CD4-positive, alpha-beta T cell treated with Interleukin-21 for 1 hour (primary cell): ENCODE results near the gene MAPK7.

Experiments
- DNase-seq: peaks from one replicate; pipeline ENCODE4 v3.0.0-alpha.2; 2020

Gene MAPK7

DNA sequence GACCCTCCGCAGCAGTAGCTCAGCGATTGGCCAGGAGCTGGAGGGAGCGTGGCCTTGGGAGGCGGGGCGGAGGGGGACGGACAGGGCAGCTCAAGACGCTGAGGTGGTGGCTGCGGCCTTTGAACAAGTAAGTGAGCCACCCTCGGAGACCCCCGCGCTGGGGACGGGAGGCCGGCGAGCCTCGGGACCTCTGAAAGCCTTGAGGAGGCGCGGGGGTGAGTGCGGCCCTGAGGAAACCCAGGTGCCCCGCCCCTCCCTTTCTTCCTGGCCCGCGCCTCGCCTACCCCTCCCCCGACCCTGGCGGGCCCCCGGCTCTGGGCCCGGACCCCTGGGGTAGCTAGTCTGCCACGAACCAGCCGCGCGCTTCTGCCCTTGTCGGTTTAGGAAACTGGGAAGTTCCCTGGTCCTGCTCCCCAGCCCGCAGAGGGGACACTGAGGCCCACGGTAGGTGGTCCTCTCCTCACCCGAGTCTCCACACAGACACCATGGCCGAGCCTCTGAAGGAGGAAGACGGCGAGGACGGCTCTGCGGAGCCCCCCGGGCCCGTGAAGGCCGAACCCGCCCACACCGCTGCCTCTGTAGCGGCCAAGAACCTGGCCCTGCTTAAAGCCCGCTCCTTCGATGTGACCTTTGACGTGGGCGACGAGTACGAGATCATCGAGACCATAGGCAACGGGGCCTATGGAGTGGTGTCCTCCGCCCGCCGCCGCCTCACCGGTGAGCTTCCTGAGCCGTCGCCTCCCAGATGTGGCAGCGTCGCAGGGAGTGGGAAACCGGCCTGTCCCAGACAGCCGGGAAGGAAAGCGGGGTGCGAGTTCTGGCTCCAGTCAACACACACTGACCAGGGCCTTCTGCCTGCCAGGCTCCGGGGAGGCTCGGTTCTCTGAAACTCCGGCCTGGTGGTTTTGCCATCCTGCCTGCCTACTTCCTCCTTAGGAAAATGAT is at the start of gene MAPK7:
TSS of gene MAPK7 (plus strand) at position 83 of the 945 bp plus-strand sequence. CDS start at position 486, 403 bp downstream.
- no peak for DNase-seq

DNA sequence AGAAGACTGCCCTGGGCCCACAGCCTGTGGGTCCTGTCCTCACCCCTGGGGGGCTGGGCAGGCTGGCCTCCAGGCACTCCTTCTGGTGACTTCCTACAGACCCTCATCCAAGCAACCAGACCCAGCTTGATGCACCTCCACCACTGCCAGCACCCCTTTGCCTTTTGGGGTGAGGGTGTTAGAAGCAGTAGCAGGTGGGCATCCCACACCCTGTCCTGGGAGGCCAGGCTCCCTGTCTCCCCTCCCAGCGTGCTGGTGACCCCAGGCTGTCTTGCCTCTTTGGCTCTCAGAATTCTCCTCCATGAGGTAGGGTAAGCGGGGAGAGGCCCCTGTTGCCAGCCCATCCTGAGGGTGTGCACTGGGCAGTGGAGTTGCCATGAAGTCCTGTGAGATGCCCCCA is 49.2 kb upstream of the MAPK7 start:
- DNase-seq: no peak

DNA sequence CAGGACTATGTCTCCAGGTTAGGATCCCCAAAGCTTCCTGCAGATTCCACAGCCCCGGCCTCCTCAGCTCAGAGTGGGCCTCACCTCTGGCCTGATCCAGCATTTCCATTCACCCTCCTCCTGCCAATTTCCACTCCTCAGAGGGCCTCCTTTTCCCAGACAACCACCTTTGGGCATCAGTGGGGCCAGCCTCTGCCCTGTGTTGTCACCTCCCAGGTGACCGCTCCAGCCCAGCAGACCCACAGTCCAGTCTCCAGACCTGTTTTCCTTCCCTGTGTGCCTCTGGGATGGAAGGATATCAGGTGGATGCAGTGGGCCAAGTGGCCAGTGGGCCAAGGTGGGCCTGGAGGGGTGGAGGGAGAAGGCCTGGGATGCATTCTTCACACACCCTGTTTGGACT is 48.5 kb upstream of the MAPK7 start:
- DNase-seq: no peak

DNA sequence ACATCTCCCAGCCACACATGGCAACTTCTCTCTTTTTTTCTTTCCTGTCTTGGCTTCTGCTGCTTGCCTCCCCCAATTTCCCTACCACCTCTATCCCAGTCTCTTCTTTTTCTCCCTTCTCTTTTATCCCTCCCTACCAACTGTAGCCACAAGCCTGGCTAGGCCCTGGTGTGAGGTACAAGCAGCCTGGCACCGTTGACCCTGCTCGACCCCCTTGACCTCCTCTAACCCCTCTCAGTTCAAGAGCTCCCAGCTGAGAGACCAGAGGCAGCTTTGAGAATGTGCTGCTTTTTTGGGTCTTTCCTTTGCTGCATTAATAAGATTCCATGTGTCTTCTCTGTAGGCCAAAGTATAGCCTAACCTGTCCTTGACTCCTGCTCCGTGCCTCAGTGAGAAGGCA is 48.0 kb upstream of the MAPK7 start:
- DNase-seq: no peak

DNA sequence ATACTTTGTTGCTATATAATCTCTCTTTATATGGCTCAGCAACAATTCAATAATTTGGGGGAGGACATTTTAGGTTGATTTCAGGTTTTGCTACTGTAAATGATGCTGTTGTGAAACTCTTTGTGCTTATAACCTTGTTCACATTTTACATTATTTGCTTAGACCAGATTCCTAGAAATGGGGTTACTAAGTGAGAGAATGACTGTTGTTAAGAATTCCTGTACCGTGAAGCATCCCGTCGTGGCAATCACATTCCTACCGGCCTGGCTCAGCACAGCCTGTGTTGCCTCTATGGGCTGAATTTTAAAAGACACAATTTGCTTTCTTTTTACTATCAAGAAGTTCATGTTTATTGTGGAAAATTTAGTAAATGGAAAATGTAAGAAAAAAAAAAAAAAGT is 47.2 kb upstream of the MAPK7 start:
- DNase-seq: no peak

DNA sequence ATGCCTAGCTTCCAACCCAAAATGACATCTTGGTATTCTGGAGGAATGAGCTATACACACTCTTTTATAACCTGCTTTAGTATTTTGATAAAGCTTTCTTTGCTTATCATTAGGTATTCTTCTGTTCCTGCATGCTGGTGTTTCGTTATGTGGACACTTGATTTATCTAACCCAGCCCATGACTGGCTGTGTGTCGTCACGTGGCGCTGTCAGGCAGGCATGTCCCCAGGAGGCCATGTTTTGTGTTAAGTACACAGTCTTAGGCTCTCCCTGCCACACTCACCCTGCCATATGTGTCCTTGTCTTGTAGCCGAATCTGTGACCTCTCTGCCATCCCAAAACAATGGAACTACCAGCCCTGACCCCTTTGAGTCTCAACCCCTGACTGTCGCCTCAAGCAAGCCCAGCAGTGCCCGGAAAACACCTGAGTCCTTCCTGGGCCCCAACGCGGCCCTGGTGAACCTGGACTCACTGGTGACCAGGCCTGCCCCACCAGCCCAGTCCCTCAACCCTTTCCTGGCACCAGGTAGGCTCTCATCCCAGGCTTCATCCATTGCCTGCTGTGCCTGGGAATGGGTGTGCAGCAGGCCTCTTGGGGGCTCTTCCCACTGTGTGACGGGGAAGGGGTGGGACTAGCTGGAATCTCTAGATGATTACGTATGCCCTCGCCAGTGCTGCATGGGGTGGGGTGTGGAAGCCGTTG is 46.6 kb upstream of the MAPK7 start:
- DNase-seq: no peak

DNA sequence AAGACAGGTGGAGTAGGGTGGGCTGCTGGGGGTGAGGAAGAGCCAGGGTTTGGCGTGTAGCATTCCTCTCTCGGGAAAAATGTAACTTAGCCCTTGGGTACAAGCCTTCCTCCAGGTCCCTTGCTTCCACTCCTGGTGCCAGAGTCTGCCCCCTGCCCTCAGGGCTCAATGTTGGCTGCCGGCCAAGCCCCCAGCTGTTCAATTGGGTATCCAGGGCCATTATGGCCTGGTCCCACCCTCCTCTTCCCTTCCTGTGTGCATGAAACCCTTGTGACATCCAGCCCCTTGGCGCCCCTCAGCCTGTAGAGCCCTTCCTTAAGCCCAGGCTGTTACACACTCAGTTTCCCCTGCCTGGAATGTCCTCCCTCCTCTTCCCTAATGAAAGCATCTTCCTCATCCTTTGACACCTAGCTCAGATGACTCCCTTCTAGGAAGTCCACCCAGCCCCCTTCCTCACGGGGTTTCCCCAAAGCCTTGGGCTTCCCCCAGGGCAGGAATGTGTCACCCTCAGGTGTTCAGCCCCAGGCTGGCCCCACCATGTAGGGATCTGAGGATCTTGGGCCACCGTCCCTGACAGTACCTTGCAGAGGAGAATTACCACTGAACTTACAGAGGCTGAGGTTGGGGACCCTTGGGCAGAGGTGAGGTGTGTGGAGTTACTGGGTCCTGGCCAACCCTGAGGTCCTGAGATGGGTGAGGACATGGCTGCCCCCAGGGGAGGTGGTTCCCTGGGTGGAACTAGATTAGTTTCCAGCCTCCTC is 45.7 kb upstream of the MAPK7 start:
- no peak for DNase-seq

DNA sequence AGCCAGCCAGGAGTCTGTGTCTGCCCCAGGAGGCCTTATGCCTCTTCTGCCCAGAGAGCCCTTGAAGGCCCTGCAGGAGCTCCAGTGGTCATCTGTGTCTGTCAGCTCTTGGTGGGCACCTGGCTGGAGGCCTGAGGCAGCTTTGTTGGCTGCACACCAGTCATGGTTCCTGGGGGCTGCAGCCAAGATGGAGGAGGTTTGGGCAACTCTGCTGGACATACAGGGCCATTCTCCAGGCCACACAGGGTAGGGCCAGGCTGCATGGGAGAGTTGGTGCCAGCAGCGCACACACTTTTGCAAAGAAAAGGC is 45.2 kb upstream of the MAPK7 start:
- DNase-seq: no peak

DNA sequence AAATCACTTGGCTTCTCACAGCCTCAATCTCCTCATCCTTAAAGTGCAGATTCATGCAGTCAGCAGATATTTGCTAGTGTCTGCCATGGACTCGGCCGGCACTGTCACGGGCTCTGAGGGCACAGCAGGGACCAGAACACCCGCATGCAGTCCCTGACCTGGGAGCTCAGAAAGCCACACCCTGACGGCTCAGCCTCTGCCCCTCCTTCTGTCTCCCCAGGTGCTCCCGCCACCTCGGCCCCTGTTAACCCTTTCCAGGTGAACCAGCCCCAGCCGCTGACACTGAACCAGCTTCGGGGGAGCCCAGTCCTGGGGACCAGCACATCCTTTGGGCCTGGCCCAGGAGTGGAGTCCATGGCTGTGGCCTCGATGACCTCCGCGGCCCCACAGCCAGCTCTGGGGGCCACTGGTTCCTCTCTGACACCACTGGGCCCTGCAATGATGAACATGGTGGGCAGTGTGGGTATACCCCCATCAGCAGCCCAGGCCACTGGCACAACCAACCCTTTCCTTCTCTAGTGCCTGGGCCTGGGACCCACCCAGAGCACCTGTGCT is 44.5 kb upstream of the MAPK7 start:
- DNase-seq: no peak

DNA sequence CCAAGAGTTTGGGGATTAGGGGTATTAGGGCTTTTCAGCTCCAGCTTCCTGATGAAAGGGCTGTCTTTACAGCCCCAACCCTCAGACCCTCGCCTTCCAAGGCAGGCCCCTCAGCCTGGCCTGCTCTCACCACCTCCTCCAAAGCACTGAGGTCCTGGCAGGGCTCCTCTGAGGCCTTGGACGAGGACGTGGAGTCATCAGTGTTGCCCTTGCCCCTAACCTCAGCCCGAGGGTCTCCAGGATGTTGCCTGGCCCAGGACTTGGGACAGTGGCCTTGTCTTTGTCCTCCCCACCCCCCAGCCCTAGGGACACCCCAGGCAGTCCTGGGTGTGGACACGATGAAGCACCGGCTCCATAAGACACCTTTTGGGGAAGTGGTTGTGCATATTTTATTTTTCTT is 44.0 kb upstream of the MAPK7 start:
- DNase-seq: no peak

DNA sequence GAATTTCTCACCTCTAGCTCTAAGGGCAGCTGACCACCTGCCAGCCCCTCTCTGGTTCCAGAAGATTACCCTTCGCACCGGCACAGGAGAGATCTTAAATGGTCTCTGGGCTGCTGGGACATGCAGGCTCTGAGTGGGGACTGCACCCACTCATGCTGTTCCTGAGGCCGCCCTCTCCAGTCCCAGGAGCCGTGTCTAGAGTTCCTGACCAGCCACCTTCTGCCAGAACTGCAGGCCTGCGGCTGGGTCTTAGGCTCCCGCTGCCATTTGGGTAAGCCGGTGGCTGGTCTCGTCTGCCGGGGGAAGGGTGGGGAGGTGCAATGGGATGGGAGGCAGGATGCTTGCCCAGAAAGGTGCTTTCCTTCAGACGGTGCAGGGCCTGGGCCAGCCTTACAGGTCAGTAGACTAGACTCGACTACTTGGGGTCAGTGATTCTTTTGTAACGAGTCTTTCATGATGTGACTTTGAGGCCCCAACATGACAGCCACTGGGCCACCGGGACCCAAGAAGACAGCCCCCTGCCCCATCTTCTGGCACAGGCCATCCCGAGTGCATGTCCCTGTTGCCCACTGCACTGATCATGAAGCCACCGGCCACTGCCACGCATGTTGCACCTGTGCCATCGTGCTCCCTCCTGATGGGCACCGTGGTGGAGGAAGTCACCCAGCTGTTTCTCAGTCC is 42.2 kb upstream of the MAPK7 start:
- no peak for DNase-seq

DNA sequence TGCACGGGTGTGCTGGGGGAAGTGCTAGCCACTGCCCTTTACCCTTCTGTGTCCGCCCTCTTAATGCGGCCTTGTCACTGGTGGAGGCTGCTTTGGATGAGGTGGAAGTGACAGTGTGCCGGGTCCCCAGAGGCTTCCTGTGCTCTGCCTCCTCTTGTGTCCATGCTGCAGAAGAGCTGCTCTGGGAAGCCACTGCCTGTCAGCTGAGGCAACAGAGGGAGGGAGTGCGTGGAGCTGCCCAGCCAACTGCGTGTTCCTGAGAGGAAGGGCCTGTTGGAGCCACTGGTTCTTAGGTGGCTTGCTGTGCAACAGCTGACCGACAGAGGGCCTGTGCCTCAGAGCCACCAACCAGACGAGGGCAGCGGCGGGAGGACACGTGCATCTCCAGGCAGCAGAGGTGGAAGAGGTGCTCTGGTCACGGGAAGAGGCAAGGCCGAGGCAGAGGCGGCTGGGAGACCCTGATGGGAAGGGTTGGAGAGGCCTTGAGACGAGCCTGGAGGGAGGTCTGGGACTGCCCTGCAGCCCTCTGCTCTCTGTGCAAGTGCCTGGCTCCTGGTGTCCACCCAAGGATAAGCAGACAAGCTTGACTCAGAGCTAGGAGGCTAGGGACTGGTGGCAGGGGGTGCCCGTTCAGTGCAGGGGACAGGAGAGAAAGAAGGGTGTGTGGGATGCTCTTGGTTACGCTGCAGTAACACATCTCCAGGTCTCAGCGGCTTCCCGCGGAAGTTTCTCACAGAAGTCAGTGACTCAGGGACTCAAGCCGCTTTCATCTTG is 41.2 kb upstream of the MAPK7 start:
- no peak for DNase-seq

DNA sequence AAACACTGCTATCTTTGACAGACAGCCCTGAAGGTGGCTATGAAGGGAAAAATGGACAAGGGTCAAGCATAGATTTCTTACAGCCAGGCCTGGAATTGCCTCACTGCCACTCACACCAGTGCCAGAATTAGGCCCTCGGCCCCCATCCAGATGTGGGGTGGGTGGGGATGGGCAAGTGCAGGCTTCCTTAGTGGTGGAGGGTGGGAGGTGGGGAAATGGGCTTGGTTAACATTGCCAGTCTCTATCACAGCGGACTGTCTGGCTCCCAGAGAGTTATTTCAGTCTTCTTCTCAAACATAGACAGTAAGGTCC is 40.6 kb upstream of the MAPK7 start:
- no peak for DNase-seq

DNA sequence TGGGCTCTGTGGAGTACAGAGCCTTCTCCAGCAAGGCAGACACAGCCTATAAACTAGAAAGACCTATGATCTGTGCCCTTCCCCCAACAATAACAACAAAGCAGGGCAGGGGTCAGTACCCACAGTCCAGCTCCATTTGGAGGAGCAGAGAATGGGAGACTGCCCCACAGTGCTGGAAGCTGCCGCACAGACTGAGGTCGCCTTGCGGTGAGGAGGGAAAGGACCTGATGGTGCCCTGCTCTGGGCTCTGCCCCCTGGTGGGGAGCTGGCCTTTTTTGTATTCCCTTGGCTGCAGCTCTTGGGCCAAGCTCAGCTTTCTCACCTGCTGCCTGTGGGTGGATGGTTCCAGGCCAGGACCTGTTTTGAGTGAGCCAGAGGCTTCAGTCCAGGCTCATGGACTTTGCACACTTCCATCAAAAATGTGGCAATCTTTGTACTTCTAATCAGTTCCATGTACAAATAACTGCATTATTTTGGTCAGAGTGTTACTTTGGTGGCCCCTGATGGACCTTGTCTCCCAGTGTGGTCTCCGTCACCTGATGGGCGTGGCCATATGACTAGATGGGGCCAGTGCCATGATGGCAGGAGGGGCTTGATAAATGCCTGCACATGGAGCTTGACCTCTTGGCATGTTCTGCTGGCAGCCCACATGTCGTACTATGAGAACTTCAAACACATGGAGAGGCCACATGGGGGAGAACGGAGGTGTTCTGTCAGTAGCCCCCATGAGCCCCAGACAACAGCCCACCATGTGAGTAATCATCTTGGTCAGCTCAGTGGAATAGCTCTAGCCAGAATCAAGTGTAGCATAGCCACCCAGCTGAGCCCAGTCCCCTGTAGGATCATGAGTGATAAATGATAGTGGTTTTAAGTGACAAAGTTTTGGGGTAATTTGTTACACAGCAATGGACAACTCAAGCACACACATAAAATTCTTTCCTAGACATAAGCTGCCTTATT is 40.0 kb upstream of the MAPK7 start:
- DNase-seq: peak; percentile 66

DNA sequence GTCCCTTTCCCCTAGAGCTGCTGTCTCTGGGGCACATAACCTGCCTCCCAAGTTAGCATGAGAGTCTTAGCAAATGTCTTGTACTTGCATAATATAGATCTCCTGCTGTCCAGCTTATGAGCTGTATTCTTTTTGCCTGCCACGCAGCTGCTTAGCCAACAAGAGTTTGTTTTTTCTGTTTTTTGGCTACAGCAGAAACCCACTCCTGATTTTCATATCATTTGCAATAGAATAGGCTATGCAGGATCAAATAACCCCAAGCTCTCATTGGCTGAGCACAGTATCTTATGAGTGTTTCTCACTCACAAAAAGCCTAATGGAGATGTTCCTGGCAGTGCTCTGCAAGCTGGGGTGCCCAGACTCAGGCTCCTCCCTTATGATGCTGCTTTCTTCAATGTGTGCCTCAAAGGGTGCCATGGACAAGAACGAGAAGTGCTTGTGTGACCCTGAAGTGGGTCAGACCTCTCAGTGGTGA is 38.9 kb upstream of the MAPK7 start:
- no peak for DNase-seq

DNA sequence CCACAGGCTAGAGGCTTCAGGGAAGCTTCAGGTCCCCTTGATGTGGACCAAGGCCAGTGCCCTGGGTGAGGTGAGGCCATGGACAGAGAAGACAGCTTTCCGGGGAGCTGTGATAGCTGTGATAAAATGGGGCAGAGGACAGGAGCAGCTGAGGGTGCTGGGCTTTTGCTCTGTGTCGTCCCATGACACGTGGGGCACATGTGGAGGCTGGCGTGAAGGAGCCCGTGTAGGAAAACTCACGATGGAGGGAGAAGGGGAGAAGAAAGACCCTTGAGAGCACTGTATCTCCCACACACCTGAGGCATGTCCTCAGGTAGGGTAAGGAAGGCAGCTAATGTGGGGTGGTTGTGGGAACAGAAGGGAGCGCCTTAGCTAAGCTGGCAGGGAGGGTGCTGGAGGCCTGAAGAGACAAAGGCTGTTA is 37.1 kb upstream of the MAPK7 start:
- no peak for DNase-seq

DNA sequence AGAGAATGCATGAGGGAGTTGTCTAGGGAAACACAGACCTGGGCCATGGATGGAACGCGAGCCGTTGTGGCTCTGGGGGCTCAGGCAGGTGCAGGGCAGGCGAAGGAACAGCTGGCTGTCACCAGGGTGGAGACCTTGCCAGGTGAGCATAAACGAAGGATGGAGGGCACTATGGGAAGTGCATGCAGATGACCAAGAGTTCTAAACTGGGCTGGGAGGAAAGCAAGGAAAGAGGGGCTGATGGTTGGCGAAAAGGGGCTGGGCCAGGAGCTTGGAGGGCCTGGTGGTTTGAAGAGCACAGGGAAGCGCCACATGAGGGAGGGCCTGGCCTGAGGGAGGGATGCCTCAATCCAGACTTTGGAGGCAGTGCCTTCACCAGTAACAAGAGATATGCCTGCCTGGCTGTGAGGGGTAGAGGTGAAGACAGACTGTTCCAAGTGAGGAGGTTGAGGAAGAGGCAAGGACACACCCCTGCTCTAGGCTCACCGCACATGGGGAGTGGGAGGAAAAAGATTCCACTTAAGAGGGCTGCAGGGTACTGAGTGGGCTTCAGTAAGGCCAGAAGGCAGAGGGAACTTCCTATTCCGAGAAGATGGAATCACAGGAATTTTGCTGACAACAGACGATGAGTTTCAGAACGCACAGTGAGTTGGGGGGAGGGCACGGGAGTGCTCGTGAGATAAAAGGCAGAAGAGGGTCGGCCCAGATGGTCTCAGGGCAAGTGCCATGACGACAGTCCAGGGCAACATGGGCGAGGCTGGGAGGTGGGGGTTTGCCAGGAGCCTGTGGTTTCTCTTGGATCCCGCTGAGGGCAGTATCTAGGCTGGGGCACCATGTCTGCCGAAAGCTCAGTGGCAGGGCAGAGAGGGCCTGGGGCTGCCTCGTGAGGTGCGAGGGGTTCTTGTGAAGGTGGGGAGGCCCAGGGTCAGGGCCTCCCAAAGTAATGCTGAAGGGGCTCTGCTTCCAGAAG is 36.4 kb upstream of the MAPK7 start:
- DNase-seq: no peak

DNA sequence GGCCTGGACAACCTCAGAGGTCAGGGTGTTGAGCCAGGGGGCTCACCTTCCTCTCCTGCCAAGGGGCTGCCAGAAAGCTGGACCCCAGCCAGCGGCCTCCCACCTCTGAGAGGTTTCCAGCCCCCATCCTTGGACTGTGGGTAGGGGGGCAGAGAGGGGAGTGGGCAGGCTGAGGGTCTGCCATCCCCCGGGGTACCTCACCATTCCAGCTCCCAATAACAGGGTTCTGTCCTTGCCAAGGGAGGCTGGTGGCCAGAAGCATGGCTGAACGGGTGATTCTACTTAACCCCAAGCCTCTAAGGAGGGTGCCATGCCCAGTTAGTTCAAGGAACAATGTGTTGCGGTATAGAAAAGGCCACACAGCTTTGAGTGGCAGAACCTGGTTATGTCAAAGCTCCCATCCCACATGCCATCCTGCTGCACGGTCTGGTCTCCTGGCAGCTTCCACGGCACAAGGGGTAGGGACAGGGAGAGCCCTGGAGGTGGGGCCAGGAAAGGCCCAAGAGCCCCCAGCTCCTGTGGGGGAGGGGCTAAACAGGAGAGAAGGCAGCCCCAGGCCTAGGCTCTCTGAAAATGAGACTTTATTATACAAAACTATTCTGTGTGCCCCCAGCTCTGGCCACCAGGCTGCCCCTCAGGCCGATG is 35.6 kb upstream of the MAPK7 start:
- no peak for DNase-seq

DNA sequence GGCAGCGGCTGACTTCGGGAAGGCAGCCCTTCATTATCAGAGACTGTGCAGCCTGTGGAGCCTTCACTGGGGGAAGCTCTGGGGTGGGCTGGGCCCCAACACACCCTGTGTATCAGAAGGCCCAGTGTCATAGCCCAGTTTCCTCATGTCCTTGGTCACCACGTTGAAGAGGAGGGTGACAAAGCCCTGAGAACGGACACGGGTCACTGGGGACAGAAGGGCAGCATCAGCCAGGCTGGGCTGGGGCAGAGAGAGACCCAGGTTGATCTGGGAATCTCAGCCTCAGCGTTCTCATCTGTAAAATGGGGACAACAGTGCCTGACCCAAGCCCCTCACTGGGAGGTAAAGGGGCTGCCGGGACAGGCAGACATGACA is 35.1 kb upstream of the MAPK7 start:
- no peak for DNase-seq
